CD4-positive, alpha-beta T cell (primary cell): ENCODE data around the gene CHD5. TPM values are rescaled to one million over a fixed set of nuclear protein-coding genes. Genes with fewer than 3 reads are reported as not detected.

Source experiments
- ATAC-seq: fragments of 200-7000 bp; cut with Tn5 transposase; one replicate; pipeline ENCODE4 v1.10.0; 2022; ENCODE audit warnings: mild to moderate bottlenecking; ENCODE audit not compliant: poor library complexity
- CTCF ChIA-PET: fragments of 350-600 bp; sonication (Branson Sonifier 250); formaldehyde crosslinking; loops from one replicate; lab custom pipeline; 2021; ENCODE audit warnings: antibody characterized with exemption, inconsistent platforms; lab: Charles Lee
- POLR2A ChIA-PET: fragments of 350-600 bp; sonication (Branson Sonifier 250); formaldehyde crosslinking; loops from one replicate; lab custom pipeline; 2021; ENCODE audit warnings: antibody characterized with exemption, inconsistent platforms; lab: Charles Lee
- DNase-seq, 14 experiments: peaks; one replicate each; pipeline ENCODE4 v3.0.0-alpha.2; 2013 to 2020; ENCODE audit warnings: mixed read lengths in 2 of 14
- H3K27ac ChIP-seq, 2 donors: one replicate each; pipeline versions ENCODE4 v1.5.1 to v1.7.0; 2013; ENCODE audit warnings: low read length in 2 of 2, low read depth in 1 of 2, mild to moderate bottlenecking in 1 of 2
- H3K27me3 ChIP-seq, 2 experiments: 1 replicate in 1 of 2; 2 replicates in 1 of 2; pipeline versions ENCODE4 v1.6.1 to v1.7.0; 2013; ENCODE audit warnings: low read length in 2 of 2, control low read depth in 1 of 2, mild to moderate bottlenecking in 1 of 2, moderate library complexity in 1 of 2; ENCODE audit not compliant: insufficient read depth in 2 of 2, control insufficient read depth in 1 of 2
- H3K36me3 ChIP-seq: one replicate; pipeline ENCODE4 v1.6.1; 2013; ENCODE audit warnings: low read length, control low read depth; ENCODE audit not compliant: insufficient read depth
- H3K4me1 ChIP-seq: one replicate; pipeline ENCODE4 v1.6.1; 2013; ENCODE audit warnings: low read length, control low read depth; ENCODE audit not compliant: insufficient read depth
- H3K4me3 ChIP-seq: one replicate; pipeline ENCODE4 v1.5.1; 2013; ENCODE audit warnings: mild to moderate bottlenecking, low read length, moderate library complexity
- H3K9me3 ChIP-seq, 2 experiments: 1 replicate in 1 of 2; 2 replicates in 1 of 2; pipeline versions ENCODE4 v1.6.1 to v1.7.0; 2013; ENCODE audit warnings: low read length in 2 of 2, mild to moderate bottlenecking in 2 of 2, control low read depth in 1 of 2, moderate library complexity in 1 of 2; ENCODE audit not compliant: control insufficient read depth in 1 of 2, insufficient read depth in 1 of 2
- H3K27ac Mint-ChIP-seq: one replicate; pipeline ENCODE4 v1.8.0; 2020; ENCODE audit warnings: mixed read lengths
- H3K27me3 Mint-ChIP-seq: one replicate; pipeline ENCODE4 v1.8.0; 2021; ENCODE audit warnings: mixed read lengths
- H3K36me3 Mint-ChIP-seq: one replicate; pipeline ENCODE4 v1.8.0; 2021; ENCODE audit warnings: low read depth, mixed read lengths
- H3K4me1 Mint-ChIP-seq: one replicate; pipeline ENCODE4 v1.8.0; 2021; ENCODE audit warnings: low read depth, mixed read lengths
- H3K4me3 Mint-ChIP-seq: one replicate; pipeline ENCODE4 v1.8.0; 2020; ENCODE audit warnings: mild to moderate bottlenecking, mixed read lengths
- H3K9me3 Mint-ChIP-seq: one replicate; pipeline ENCODE4 v1.8.0; 2020; ENCODE audit warnings: mixed read lengths
- intact Hi-C, 2 experiments: fragments of 100-400 bp; cut with DNase I in 1 of 2; cut with micrococcal nuclease in 1 of 2; formaldehyde crosslinking; loops; one replicate each; pipeline versions ENCODE4 v1.15.1 to v1.9.0; 2023 to 2025; cut with DNase I, micrococcal nuclease
- total RNA-seq, 174 experiments: library from RNA in 2 of 174; stranded (reverse) in 2 of 174; gene quantifications; one replicate each; pipeline ENCODE4 v1.2.3 and lab custom pipeline; 2021 to 2026
- TF ChIP-seq, protein P1 (sequence below): fragments of 200-600 bp; IDR thresholded peaks from one replicate; pipeline ENCODE4 v1.8.0; 2022; ENCODE audit warnings: antibody characterized with exemption, mild to moderate bottlenecking

Gene CHD5
- total RNA-seq, 2 experiments from 2014 or later = 0.25 to 0.34 TPM

DNA sequence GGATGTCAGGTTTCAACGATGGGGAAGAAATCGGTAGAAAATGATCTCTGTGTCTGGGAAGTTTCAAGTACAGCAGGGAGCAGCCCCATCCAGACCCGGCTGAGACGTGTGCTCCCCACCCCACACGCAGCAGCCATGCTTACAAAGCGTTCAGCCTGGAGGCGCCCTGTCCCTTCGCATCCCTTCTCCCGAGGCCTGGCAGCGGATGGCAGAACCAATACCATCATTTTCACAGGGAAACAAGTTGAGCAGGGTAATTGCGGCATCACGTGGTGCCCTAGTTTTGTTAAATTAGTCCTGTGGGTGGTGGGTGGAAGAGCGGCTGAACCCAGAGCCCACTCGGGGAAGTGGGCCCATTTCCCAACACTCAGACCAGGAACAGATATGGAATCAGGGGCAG, 110.5 kb downstream of the CHD5 start:
- Histone ChIP-seq H3K27me3 (no peaks in the 10 kb centered on the region), H3K9me3 (no peaks in the 10 kb centered on the region), H3K36me3 (peaks cover 72% of the 10 kb centered on the region), H3K4me1 (no peaks in the 10 kb centered on the region), H3K27ac (no peak overlapping the region), H3K4me3 (no peak overlapping the region)
- no peak overlapping the region for H3K27ac Mint-ChIP-seq
- H3K4me1 Mint-ChIP-seq = no peaks in the 10 kb centered on the region
- H3K9me3 Mint-ChIP-seq = no peaks in the 10 kb centered on the region
- H3K4me3 Mint-ChIP-seq = no peak overlapping the region
- CTCF ChIA-PET = interaction anchor here (0.6 kb wide), 1 partner anchor 41 kb away, joined by 4 read pairs; no protein-coding TSS in a partner anchor
- ATAC-seq (no peak), DNase-seq (no peak)
- TF ChIP-seq, protein P1, sequence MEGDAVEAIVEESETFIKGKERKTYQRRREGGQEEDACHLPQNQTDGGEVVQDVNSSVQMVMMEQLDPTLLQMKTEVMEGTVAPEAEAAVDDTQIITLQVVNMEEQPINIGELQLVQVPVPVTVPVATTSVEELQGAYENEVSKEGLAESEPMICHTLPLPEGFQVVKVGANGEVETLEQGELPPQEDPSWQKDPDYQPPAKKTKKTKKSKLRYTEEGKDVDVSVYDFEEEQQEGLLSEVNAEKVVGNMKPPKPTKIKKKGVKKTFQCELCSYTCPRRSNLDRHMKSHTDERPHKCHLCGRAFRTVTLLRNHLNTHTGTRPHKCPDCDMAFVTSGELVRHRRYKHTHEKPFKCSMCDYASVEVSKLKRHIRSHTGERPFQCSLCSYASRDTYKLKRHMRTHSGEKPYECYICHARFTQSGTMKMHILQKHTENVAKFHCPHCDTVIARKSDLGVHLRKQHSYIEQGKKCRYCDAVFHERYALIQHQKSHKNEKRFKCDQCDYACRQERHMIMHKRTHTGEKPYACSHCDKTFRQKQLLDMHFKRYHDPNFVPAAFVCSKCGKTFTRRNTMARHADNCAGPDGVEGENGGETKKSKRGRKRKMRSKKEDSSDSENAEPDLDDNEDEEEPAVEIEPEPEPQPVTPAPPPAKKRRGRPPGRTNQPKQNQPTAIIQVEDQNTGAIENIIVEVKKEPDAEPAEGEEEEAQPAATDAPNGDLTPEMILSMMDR = no peak
- H3K27me3 Mint-ChIP-seq = no peaks in the 10 kb centered on the region
- H3K36me3 Mint-ChIP-seq = peaks cover 27% of the 10 kb centered on the region
- intact Hi-C loops = no loop called here
- POLR2A ChIA-PET = no interaction called here

DNA sequence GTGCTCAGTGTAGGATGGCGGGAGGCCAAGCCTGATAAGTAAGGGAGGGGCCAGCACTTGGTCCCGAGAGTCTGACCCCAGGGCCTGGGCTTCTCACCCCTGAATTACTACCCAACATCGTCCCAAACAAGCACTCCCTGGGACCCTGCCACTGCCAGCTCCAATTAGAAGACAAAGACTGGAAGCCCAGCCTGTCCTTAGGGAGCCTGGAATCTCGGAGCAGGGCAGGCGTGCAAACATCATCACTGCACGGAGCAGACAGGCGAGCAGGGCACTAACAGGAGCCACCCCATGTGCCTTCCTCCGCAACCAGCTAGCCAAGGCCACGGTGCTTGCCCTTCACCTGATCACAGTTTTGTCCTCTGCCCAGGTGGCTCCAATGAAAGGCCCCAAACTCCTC, 111.2 kb downstream of the CHD5 start:
- H3K4me3 ChIP-seq = no peak overlapping the region
- no peak for DNase-seq
- no peaks in the 10 kb centered on the region for H3K4me1 Mint-ChIP-seq
- H3K27ac ChIP-seq = no peak overlapping the region
- H3K27ac Mint-ChIP-seq = no peak overlapping the region
- no peaks in the 10 kb centered on the region for H3K4me1 ChIP-seq
- TF ChIP-seq, protein P1 = no peak
- peaks cover 67% of the 10 kb centered on the region for H3K36me3 ChIP-seq
- ChIA-PET CTCF (interaction anchor here (0.6 kb wide), 1 partner anchor 40 kb away, joined by 4 read pairs; no protein-coding TSS in a partner anchor), POLR2A (no interaction called here)
- intact Hi-C loops = no loop called here
- no peaks in the 10 kb centered on the region for H3K27me3 ChIP-seq
- no peaks in the 10 kb centered on the region for H3K27me3 Mint-ChIP-seq
- peaks cover 28% of the 10 kb centered on the region for H3K36me3 Mint-ChIP-seq
- no peaks in the 10 kb centered on the region for H3K9me3 ChIP-seq
- ATAC-seq = no peak
- H3K4me3 Mint-ChIP-seq = no peak overlapping the region
- H3K9me3 Mint-ChIP-seq = no peaks in the 10 kb centered on the region

DNA sequence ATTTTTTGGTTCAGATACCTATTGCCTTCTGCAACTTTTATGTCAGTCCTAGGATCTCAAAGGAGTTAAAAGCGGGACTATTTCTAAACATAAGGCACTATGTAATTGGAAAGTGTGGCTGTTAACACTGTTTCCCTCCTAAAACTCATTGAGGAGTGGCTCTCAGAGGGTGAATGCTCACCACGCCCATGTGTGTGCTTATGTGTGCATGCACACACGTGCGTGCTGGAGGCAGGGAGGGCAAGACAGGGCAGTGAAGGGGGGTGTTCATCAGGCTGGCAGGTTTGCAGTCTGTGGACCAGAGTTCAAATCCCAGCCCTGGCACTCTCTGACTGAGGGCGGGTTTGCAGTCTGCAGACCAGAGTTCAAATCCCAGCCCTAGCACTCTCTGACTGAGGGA, 112.0 kb downstream of the CHD5 start:
- Histone ChIP-seq H3K9me3 (no peaks in the 10 kb centered on the region), H3K4me1 (no peaks in the 10 kb centered on the region), H3K36me3 (peaks cover 59% of the 10 kb centered on the region), H3K4me3 (no peak overlapping the region), H3K27ac (no peak overlapping the region), H3K27me3 (no peaks in the 10 kb centered on the region)
- DNase-seq (no peak), ATAC-seq (no peak)
- Mint-ChIP-seq H3K9me3 (no peaks in the 10 kb centered on the region), H3K4me3 (no peak overlapping the region), H3K27ac (no peak overlapping the region), H3K36me3 (peaks cover 27% of the 10 kb centered on the region), H3K27me3 (no peaks in the 10 kb centered on the region), H3K4me1 (no peaks in the 10 kb centered on the region)
- CTCF ChIA-PET = no interaction called here
- intact Hi-C loops = no loop called here
- TF ChIP-seq, protein P1 = no peak
- POLR2A ChIA-PET = no interaction called here
